Chondrocyte (in vitro differentiated cells): ENCODE measurements around the gene PCGF6. TPM values are rescaled to one million over a fixed set of nuclear protein-coding genes. Genes with fewer than 3 reads are reported as not detected.
"Not testable (repeated sequence)": the region's sequence is repeated elsewhere in the genome, so short reads cannot be mapped to it uniquely, and the experiment has no call there.

ENCODE experiments used
- DNase-seq: peaks from one replicate; pipeline ENCODE4 v3.0.0; 2021; ENCODE audit warnings: mixed read lengths, low spot score
- H3K27ac Mint-ChIP-seq: one replicate; pipeline ENCODE4 v1.8.0; 2021; ENCODE audit warnings: mild to moderate bottlenecking, moderate library complexity, mixed read lengths; ENCODE audit not compliant: unreplicated experiment
- H3K27me3 Mint-ChIP-seq: 2 replicates; pipeline ENCODE4 v1.8.0; 2021; ENCODE audit warnings: low read depth, mixed read lengths
- H3K36me3 Mint-ChIP-seq: 2 replicates; pipeline ENCODE4 v1.8.0; 2021; ENCODE audit warnings: low read depth, mixed read lengths
- H3K4me1 Mint-ChIP-seq: 2 replicates; pipeline ENCODE4 v1.8.0; 2021; ENCODE audit warnings: low read depth, mild to moderate bottlenecking, mixed read lengths
- H3K4me3 Mint-ChIP-seq: one replicate; pipeline ENCODE4 v1.8.0; 2021; ENCODE audit warnings: mild to moderate bottlenecking, moderate library complexity, mixed read lengths; ENCODE audit not compliant: unreplicated experiment
- H3K9me3 Mint-ChIP-seq: 2 replicates; pipeline ENCODE4 v1.8.0; 2021; ENCODE audit warnings: low read depth, mixed read lengths
- total RNA-seq: library from RNA; stranded (reverse); gene quantifications from 3 replicates; pipeline ENCODE4 v1.2.1, GENCODE V29; 2021
- TF ChIP-seq, protein P1 (sequence below): fragments of 200-600 bp; sonication (generic); IDR thresholded peaks from 2 replicates; pipeline ENCODE4 v1.5.0; 2021; ENCODE audit warnings: antibody characterized with exemption, mild to moderate bottlenecking, moderate library complexity

Gene PCGF6
- total RNA-seq, 1 donor from 2014 or later = 11.4 TPM

DNA sequence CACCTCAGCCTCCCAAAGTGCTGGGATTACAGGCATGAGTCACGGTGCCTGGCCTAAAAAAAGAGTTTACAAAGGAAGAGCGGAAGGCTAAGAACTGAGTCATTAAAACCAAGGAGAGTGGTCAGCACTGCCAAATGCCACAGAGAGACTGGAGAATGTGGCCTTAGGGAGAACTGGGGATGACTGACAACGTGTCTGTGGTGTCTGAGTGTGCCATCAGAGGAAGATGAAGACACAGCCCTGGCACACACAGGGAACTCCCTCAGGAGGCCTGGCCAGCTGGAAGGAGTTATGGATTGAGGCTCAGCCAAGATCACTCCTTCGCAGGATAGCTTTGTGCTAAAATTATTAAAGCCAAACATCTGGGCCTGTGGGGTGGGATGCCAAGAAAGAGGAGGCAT, 77.9 kb downstream of the PCGF6 start:
- Mint-ChIP-seq H3K4me3 (no peak overlapping the region), H3K9me3 (no peaks in the 10 kb centered on the region), H3K36me3 (no peaks in the 10 kb centered on the region), H3K4me1 (peaks cover 26% of the 10 kb centered on the region), H3K27me3 (peaks cover 7% of the 10 kb centered on the region), H3K27ac (peak overlapping the region; percentile 90)
- no peak for DNase-seq
- TF ChIP-seq, protein P1, sequence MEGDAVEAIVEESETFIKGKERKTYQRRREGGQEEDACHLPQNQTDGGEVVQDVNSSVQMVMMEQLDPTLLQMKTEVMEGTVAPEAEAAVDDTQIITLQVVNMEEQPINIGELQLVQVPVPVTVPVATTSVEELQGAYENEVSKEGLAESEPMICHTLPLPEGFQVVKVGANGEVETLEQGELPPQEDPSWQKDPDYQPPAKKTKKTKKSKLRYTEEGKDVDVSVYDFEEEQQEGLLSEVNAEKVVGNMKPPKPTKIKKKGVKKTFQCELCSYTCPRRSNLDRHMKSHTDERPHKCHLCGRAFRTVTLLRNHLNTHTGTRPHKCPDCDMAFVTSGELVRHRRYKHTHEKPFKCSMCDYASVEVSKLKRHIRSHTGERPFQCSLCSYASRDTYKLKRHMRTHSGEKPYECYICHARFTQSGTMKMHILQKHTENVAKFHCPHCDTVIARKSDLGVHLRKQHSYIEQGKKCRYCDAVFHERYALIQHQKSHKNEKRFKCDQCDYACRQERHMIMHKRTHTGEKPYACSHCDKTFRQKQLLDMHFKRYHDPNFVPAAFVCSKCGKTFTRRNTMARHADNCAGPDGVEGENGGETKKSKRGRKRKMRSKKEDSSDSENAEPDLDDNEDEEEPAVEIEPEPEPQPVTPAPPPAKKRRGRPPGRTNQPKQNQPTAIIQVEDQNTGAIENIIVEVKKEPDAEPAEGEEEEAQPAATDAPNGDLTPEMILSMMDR = no peak

DNA sequence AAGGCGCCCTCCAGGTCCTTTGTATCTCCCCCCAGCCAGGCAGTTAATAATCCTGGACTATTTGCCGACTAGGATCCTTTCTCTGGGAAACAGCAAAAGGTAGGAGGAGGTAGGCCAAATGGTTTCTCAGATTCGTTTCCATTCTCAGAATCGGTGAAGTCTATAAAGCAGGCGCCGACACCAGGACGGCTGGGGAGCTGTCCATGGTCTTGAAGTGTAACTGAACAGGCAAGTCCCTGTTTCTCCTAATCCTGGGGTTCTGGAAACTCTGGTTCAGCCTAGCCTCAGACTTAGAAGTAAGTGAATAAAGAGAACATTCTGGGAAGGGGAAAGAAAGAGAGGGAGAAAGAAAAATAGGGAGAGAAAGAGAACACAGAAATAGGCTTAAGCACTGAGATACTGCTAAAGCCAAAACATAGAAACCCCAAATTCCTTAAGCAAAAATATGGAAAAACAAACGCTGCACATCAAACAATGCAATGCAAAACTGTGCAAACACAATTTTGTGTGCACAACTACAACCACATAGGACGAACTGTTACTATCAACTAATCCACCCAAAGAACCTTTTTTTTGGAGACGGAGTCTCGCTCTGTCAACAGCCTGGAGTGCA, 85.1 kb downstream of the PCGF6 start:
- H3K27me3 Mint-ChIP-seq = peaks cover 14% of the 10 kb centered on the region
- no peaks in the 10 kb centered on the region for H3K9me3 Mint-ChIP-seq
- no peak for DNase-seq
- no peaks in the 10 kb centered on the region for H3K36me3 Mint-ChIP-seq
- H3K4me3 Mint-ChIP-seq = no peak overlapping the region
- H3K4me1 Mint-ChIP-seq = peaks cover 6% of the 10 kb centered on the region
- no peak overlapping the region for H3K27ac Mint-ChIP-seq
- TF ChIP-seq, protein P1 = no peak

DNA sequence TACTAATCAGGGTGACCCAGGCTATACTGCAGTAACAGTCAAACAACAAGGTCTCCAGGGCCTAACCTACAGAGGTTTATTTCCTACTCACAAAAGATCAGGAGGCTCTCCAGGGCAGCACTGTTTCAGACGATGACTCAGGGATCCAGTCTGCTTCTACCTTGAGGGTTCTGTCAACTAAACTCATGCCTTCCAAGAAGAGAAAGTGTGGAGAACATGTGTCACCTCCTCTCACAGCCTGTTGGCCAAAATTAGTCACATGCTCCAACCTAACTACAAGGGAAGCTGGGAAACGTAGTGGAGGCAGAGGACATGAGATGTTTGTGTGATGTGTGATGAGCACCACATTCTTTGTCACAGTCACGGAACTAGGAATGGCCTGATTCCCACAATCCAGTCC, 88.7 kb downstream of the PCGF6 start:
- Mint-ChIP-seq H3K36me3 (peaks cover 3% of the 10 kb centered on the region), H3K27ac (no peak overlapping the region), H3K4me1 (peaks cover 6% of the 10 kb centered on the region), H3K9me3 (peaks cover 8% of the 10 kb centered on the region), H3K27me3 (peaks cover 6% of the 10 kb centered on the region), H3K4me3 (no peak overlapping the region)
- DNase-seq = no peak
- TF ChIP-seq, protein P1 = no peak

DNA sequence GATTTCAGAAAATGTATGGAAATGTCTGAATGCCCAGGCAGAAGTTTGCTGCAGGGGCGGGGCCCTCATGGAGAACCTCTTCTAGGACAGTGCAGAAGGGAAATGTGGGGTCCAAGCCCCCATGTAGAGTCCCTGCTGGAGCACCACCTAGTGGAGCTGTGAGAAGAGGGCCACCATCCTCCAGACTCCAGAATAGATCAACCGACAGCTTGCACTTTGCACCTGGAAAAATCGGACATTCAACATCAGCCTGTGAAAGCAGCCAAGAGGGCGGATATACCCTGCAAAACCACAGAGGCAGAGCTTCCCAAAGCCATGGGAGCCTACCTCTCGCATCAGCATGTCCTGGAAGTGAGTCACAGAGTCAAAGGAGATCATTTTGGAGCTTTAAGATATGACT, 91.0 kb downstream of the PCGF6 start:
- TF ChIP-seq, protein P1 = no peak
- Mint-ChIP-seq H3K4me1 (peaks cover 2% of the 10 kb centered on the region), H3K9me3 (peaks cover 8% of the 10 kb centered on the region), H3K27me3 (no peaks in the 10 kb centered on the region), H3K36me3 (peaks cover 3% of the 10 kb centered on the region), H3K27ac (no peak overlapping the region), H3K4me3 (no peak overlapping the region)
- DNase-seq = no peak

DNA sequence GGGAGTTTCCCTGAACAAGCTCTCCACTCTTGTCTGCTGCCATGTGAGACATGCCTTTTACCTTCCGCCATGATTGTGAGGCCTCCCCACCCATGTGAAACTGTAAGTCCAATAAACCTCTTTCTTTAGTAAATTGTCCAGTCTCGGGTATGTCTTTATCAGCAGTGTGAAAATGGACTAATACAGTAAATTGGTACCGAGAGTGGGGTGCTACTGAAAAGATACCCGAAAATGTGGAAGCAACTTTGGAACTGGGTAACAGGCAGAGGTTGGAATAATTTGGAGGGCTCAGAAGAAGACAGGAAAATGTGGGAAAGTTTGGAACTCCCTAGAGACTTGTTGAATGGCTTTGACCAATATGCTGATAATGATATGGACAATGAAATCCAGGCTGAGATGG, 92.0 kb downstream of the PCGF6 start:
- not testable (repeated sequence) for DNase-seq, H3K4me3 Mint-ChIP-seq, H3K36me3 Mint-ChIP-seq, H3K27ac Mint-ChIP-seq, H3K4me1 Mint-ChIP-seq, H3K9me3 Mint-ChIP-seq, H3K27me3 Mint-ChIP-seq

DNA sequence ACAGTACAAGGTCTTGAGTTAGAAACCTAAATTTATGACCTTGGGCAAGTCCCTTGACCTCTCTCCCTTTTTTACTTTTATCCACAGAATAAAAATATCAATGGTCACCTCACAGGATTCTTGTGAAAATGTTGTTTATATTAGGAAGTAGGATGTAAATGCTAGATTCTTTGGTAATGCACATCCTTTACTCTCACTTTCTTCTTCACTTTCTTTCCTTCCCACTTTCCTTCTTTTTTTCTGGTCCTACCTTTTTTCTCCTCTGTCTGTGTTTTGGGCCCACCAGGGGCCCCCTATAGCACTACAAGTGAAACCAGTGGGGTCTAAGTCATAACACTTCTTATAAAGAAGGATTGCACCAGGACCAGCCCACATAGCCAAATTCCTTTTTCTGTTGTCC, 93.1 kb downstream of the PCGF6 start:
- TF ChIP-seq, protein P1 = no peak
- no peak overlapping the region for H3K27ac Mint-ChIP-seq
- H3K36me3 Mint-ChIP-seq = peaks cover 3% of the 10 kb centered on the region
- peaks cover 4% of the 10 kb centered on the region for H3K4me1 Mint-ChIP-seq
- H3K4me3 Mint-ChIP-seq = no peak overlapping the region
- DNase-seq = no peak
- H3K27me3 Mint-ChIP-seq = peaks cover 1% of the 10 kb centered on the region
- H3K9me3 Mint-ChIP-seq = peaks cover 8% of the 10 kb centered on the region
